Fibroblast of pulmonary artery (primary cell): ENCODE data around the gene GNL3.
A peak's percentile ranks its signal among the peaks of the same experiment; 100 is the strongest.

Experiments
- DNase-seq: peaks from one replicate; pipeline ENCODE4 v3.0.0-alpha.2; 2010; ENCODE audit warnings: low read depth
- H3K4me3 ChIP-seq: replicated peaks from 2 replicates; pipeline ENCODE4 v1.5.1; 2011; ENCODE audit warnings: low read depth, mild to moderate bottlenecking, control low read depth, low read length, moderate library complexity
- CTCF ChIP-seq: IDR thresholded peaks from 2 replicates; pipeline ENCODE4 v1.5.1; 2011; ENCODE audit warnings: mild to moderate bottlenecking, control low read depth, low read length, inconsistent platforms; ENCODE audit errors: missing control alignments

The GNL3 gene

GRCh38 chr3:52685709-52686691, at the start of gene GNL3, which contains the start of gene PBRM1:
Gene GNL3, plus strand, starts transcription at chr3:52686032. Its CDS starts 61 bp downstream, at chr3:52686093.
Gene PBRM1, minus strand, starts transcription at chr3:52685913.
- peak within 1 kb of the TSS; percentile 97 for H3K4me3 ChIP-seq
- TF ChIP-seq CTCF: no peak
- DNase-seq: peak; percentile 96

GRCh38 chr3:52636673-52637072, 49.2 kb upstream of the GNL3 start:
- DNase-seq: no peak
- TF ChIP-seq CTCF: no peak
- no peak overlapping the region for H3K4me3 ChIP-seq

- DNase-seq: no peak
- H3K4me3 ChIP-seq: no peak overlapping the region
- TF ChIP-seq CTCF: no peak
Observed at GRCh38 chr3:52645549-52645948, 40.3 kb upstream of the GNL3 start.

GRCh38 chr3:52649461-52650210, 36.2 kb upstream of the GNL3 start:
- TF ChIP-seq CTCF: no peak
- DNase-seq: peak; percentile 65
- H3K4me3 ChIP-seq: no peak overlapping the region

- peak; percentile 13 for DNase-seq
- H3K4me3 ChIP-seq: no peak overlapping the region
- no peak for TF ChIP-seq CTCF
Observed at GRCh38 chr3:52650439-52650838, 35.4 kb upstream of the GNL3 start.

GRCh38 chr3:52651592-52651991, 34.2 kb upstream of the GNL3 start:
- H3K4me3 ChIP-seq: no peak overlapping the region
- TF ChIP-seq CTCF: no peak
- DNase-seq: no peak
